ENCODE measurements around the gene FAM216A.
A peak's percentile ranks its signal among the peaks of the same experiment; 100 is the strongest.
"Not testable (repeated sequence)": the region's sequence is repeated elsewhere in the genome, so short reads cannot be mapped to it uniquely, and the experiment has no call there.

Gene FAM216A

GRCh38 chr12:110501752-110502738 lies 33.4 kb downstream of the FAM216A start, which contains the start of the genes RAD9B and VPS29:
Gene RAD9B (plus strand): TSS chr12:110502331. CDS start chr12:110502338, 7 bp downstream.
Gene VPS29 (minus strand): TSS chr12:110502111. CDS start chr12:110502051, 60 bp downstream.
- DNase-seq, result peak; percentile 99

- DNase-seq, result no peak
Observed at GRCh38 chr12:110503432-110503831, 34.8 kb downstream of the FAM216A start.

- DNase-seq, result no peak
Observed at GRCh38 chr12:110505332-110505731, 36.7 kb downstream of the FAM216A start.

DNA sequence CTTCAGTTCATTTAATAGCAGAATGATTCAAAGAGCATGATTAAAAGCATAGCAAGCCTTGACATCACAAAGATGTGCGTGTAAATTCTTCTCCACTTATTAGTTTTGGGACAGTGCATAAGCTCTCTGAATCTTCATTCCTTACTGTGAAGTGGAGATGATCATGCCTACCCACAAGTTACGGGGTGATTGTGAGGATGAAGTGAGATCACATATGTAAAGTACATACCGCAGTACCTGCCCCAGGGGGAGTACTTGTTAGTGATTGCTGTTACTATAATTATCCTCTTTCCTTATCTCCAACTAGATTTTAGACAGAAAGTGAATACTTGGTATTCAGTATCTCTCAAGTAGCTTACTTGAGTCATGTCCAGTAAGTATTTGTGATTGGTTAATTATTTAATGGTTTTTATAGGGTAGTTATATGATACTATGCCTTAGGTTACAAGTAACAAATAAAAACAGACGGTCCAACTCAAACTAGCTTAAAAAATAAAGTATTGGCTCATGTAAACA lies 39.5 kb downstream of the FAM216A start:
- DNase-seq, result no peak

DNA sequence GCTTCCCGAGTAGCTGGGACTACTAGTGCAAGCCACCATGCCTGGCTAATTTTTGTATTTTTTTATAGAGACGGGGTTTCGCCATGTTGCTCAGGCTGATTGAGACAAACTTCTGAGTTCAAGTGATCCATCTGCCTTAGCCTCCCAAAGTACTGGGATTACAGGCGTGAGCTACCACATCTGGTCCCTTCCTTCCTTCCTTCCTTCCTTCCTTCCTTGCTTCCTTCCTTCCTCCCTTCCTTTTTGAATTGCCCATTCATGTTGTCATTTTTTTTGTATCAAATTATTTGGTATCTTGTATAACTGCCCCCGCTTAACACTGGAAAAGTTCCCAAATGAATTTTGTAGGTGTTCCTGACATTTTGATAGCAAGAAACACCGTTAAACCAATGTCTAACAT lies 45.2 kb downstream of the FAM216A start:
- DNase-seq, result no peak

DNA sequence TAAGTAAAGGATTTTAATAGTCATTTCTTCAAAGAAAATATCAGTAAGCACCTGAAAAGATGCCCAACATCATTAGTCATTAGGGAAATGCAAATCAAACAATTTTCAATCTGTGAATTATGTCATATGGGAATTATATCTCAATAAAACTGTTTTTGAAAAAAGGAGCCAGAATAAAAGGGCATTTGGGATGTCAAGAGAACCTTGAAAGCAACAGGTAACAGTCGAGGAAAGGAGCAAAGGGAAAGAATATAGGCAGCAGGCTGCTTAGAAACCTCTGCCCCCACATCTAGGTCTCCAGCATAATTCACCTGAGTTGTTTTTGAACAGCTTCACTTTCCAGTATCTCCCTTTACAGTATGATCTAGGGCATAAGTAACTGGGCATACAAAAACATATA lies 45.7 kb downstream of the FAM216A start:
- no peak for DNase-seq

GRCh38 chr12:110516995-110517394 lies 48.4 kb downstream of the FAM216A start:
- no peak for DNase-seq

DNA sequence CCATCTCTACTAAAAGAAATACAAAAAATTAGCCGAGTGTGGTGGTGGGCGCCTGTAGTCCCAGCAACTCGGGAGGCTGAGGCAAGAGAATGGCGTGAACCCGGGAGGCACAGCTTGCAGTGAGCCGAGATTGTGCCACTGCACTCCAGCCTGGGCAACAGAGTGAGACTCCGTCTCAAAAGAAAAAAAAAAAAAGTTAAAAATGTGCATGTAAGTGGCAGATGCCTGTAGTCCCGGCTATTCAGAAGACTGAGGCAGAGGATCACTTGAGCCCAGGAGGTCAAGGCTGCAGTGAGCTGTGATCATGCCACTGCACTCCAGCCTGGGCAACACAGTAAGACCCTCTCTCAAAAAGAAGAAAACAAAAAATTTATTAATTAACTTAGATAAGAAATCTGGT lies 49.4 kb downstream of the FAM216A start:
- DNase-seq, result not testable (repeated sequence)

- DNase-seq, result not testable (repeated sequence)
Observed at GRCh38 chr12:110520876-110521712, 52.4 kb downstream of the FAM216A start.

DNA sequence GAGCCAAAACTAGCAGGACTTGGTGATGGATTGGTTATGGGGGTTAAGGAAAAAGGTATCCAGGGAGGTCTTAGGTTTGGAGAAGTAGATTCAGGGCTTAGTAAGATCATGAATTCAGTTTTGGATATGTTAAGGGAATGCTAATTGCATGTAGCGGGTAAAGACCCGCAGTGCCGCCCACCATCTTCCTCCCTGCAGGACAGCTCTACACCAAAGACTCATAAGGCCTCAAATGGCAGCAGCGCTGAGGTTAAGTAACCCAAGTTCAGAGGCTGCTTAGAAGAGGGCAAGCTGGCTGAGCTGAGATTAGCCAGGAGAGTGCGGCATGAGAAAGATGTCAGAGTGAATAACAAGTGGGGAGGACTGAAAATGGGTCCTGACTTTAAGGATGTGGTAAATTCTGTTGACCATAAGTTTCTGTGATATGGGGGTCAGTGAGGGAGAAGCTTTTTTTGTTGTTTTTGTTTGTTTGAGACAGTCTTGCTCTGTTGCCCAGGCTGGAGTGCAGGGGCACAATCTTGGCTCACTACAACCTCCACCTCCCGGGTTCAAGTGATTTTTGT lies 59.7 kb downstream of the FAM216A start:
- DNase-seq, result no peak

DNA sequence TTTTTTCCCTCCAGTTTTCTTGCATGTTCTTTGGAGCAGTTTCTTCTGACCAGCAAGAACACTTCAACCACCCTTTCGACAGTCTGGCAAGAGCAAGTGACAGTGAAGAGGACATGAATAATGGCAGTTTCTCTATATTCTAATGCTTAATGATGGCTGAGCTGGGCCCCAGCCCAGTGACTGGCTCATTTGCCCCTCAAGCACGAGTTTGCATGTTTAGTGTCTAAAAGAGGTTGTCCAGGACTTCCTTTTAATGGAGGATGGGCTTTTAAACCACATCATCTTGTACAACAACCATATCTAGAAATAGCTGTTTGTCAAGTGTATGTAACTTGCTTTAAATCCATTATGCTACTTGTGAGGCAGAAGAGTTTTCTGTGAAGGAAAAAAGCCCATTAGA lies 61.9 kb downstream of the FAM216A start:
- no peak for DNase-seq

GRCh38 chr12:110531741-110532333 lies 63.2 kb downstream of the FAM216A start:
- DNase-seq, result no peak

DNA sequence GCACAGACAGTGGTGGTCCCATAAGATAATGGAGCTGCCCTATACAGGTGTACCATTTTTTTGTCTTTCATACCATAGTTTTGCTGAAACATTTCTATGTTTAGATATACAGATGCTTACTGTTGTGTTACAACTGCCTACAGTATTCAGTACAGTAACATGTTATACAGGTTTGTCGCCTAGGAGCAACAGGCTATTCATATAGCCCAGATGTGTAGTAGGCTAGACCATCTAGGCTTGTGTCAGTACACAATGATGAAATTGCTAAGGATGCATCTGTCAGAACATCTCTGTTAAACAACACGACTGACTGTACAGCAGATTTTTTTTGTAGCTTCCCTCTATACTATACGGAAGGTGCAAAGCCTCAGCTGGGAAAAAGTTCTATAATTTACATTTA lies 64.0 kb downstream of the FAM216A start:
- DNase-seq, result no peak

GRCh38 chr12:110533607-110534006 lies 65.0 kb downstream of the FAM216A start:
- no peak for DNase-seq

DNA sequence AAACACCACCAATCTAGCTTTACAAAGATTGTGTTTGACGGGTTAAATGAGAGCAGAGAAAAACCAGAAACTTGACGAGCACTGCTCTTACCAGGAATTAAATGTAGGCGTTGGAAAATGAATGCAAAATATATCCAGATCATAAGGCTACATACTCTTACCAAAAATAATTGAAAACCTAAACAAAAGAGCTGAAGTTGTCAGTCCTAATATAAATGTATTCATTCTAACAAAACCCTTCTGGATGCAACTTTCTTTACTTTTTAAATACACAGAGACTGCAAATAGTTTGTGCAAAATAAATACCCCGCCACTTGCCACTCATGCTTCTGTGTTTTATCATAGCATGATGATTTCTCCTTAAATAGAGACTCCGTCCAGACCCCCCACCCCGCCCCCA lies 66.2 kb downstream of the FAM216A start:
- no peak for DNase-seq

- DNase-seq, result peak; percentile 28
Observed at GRCh38 chr12:110536834-110537604, 68.4 kb downstream of the FAM216A start.

GRCh38 chr12:110537605-110538409 lies 69.2 kb downstream of the FAM216A start:
- DNase-seq, result no peak

GRCh38 chr12:110538869-110539622 lies 70.4 kb downstream of the FAM216A start:
- no peak for DNase-seq

All from NCI-H69 (cell line).